Upper lobe of left lung (tissue), 6 donors: ENCODE measurements around the gene PRR5L. TPM values are rescaled to one million over a fixed set of nuclear protein-coding genes. Genes with fewer than 3 reads are reported as not detected.

ENCODE experiments used
- ATAC-seq, 2 donors: fragments of 200-7000 bp; cut with Tn5 transposase; one replicate each; pipeline ENCODE4 v1.9.1; 2022; ENCODE audit warnings: mild to moderate bottlenecking in 2 of 2, moderate library complexity in 2 of 2; ENCODE audit not compliant: low FRiP score in 2 of 2
- DNase-seq, 2 donors: peaks; one replicate each; pipeline ENCODE4 v3.0.0-alpha.2; 2019 to 2020
- H3K27ac ChIP-seq, 4 donors: fragments of 200-600 bp; sonication (generic); one replicate each; pipeline ENCODE4 v1.5.1; 2016 to 2019
- H3K27me3 ChIP-seq, 4 donors: fragments of 200-600 bp; sonication (generic); one replicate each; pipeline ENCODE4 v1.5.1; 2017 to 2019
- H3K36me3 ChIP-seq, 4 donors: fragments of 200-600 bp; sonication (generic); one replicate each; pipeline ENCODE4 v1.5.1; 2016 to 2019
- H3K4me1 ChIP-seq, 4 donors: fragments of 200-600 bp; sonication (generic); one replicate each; pipeline ENCODE4 v1.5.1; 2018 to 2019
- H3K4me3 ChIP-seq, 4 donors: fragments of 200-600 bp; sonication (generic); one replicate each; pipeline ENCODE4 v1.5.1; 2017 to 2019; ENCODE audit warnings: mild to moderate bottlenecking in 2 of 4, moderate library complexity in 1 of 4
- H3K9me3 ChIP-seq, 4 donors: fragments of 200-600 bp; sonication (generic); one replicate each; pipeline ENCODE4 v1.5.1; 2018 to 2019
- CTCF ChIP-seq, 6 experiments: fragments of 450-650 bp in 4 of 6; fragments of 200-600 bp in 2 of 6; sonication (generic) in 2 of 6; IDR thresholded peaks; one replicate each; pipeline ENCODE4 v1.5.1; 2016 to 2019; ENCODE audit warnings: antibody characterized with exemption in 6 of 6
- EP300 ChIP-seq, 4 donors: sonication (generic); formaldehyde crosslinking; IDR thresholded peaks; one replicate each; pipeline ENCODE4 v1.5.1; 2017; ENCODE audit warnings: antibody characterized with exemption in 4 of 4, control low read depth in 2 of 4
- POLR2A ChIP-seq, 4 donors: fragments of 450-650 bp; IDR thresholded peaks; one replicate each; pipeline ENCODE4 v1.5.1; 2016 to 2017; ENCODE audit warnings: antibody characterized with exemption in 4 of 4, mild to moderate bottlenecking in 2 of 4
- POLR2AphosphoS5 ChIP-seq, 2 donors: sonication (generic); formaldehyde crosslinking; IDR thresholded peaks; one replicate each; pipeline ENCODE4 v1.5.1; 2017; ENCODE audit warnings: antibody characterized with exemption in 2 of 2
- WGBS, 2 donors: methylation state at CpG; one replicate each; pipeline ENCODE4 v1.1.5; 2017 to 2018; 5-methylcytosine and 5-hydroxymethylcytosine counted together
- total RNA-seq, 6 donors: library from RNA; depleted of rRNA in 4 of 6; stranded (reverse); fragments of >200 nt in 4 of 6; gene quantifications; one replicate each; pipeline versions ENCODE4 v1.1.0 to v1.2.1, GENCODE V29; 2016 to 2021
- donor health status: DM: no; HTN: no; CAD: no; lungs with moderate emphysema.
- donor health status: DM: no; HTN: yes; CAD: no; lungs with severe emphysema.

PRR5L gene
- total RNA-seq, 6 donors from 2014 or later, result 18.9 to 40.5 (median 27.6) TPM

- no peaks in the 10 kb centered on the region for H3K27me3 ChIP-seq
- no peak overlapping the region for H3K27ac ChIP-seq
- peaks cover 3 to 28% (median 7%) of the 10 kb centered on the region in 4 donors for H3K4me1 ChIP-seq
- 82% methylated on average over 5 of the region's 5 CpGs for WGBS, 2 donors
- H3K9me3 ChIP-seq, result no peaks in the 10 kb centered on the region
- DNase-seq (no peak), ATAC-seq (no peak)
- H3K4me3 ChIP-seq, result no peak overlapping the region
- no peaks in the 10 kb centered on the region for H3K36me3 ChIP-seq
- TF ChIP-seq POLR2AphosphoS5 (IDR thresholded peaks at IDR 0.05), result no peak
- TF ChIP-seq EP300 (IDR thresholded peaks at IDR 0.05), result no peak
- no peak for TF ChIP-seq CTCF (IDR thresholded peaks at IDR 0.05)
- TF ChIP-seq POLR2A (IDR thresholded peaks at IDR 0.05), result no peak
Observed at GRCh38 chr11:36436064-36436463, 140.0 kb downstream of the PRR5L start.

GRCh38 chr11:36436589-36436988 lies 140.5 kb downstream of the PRR5L start:
- Histone ChIP-seq H3K4me3 (no peak overlapping the region), H3K4me1 (peaks cover 3 to 28% (median 7%) of the 10 kb centered on the region in 4 donors), H3K27ac (no peak overlapping the region), H3K9me3 (no peaks in the 10 kb centered on the region), H3K36me3 (no peaks in the 10 kb centered on the region), H3K27me3 (no peaks in the 10 kb centered on the region)
- DNase-seq (no peak), ATAC-seq (no peak)
- 90 to 96% methylated on average over 2 of the region's 2 CpGs for WGBS, 2 donors
- no peak for TF ChIP-seq POLR2A (IDR thresholded peaks at IDR 0.05)
- no peak for TF ChIP-seq EP300 (IDR thresholded peaks at IDR 0.05)
- TF ChIP-seq CTCF (IDR thresholded peaks at IDR 0.05), result no peak
- no peak for TF ChIP-seq POLR2AphosphoS5 (IDR thresholded peaks at IDR 0.05)

- Histone ChIP-seq H3K4me3 (no peak overlapping the region), H3K27ac (no peak overlapping the region), H3K27me3 (no peaks in the 10 kb centered on the region), H3K36me3 (no peaks in the 10 kb centered on the region), H3K9me3 (no peaks in the 10 kb centered on the region), H3K4me1 (peaks cover 3 to 28% (median 7%) of the 10 kb centered on the region in 4 donors)
- peak; percentile 17 to 27 for ATAC-seq
- WGBS, 2 donors, result 74 to 80% methylated on average over 3 of the region's 3 CpGs
- DNase-seq, result no peak
- no peak for TF ChIP-seq CTCF (IDR thresholded peaks at IDR 0.05)
- peak in 2 of 4 donors; percentile 24 to 26 for TF ChIP-seq EP300 (IDR thresholded peaks at IDR 0.05)
Observed at GRCh38 chr11:36437413-36437812, 141.3 kb downstream of the PRR5L start.

GRCh38 chr11:36438126-36438525 lies 142.0 kb downstream of the PRR5L start:
- ATAC-seq, result no peak
- Histone ChIP-seq H3K36me3 (no peaks in the 10 kb centered on the region), H3K27ac (no peak overlapping the region), H3K4me3 (no peak overlapping the region), H3K4me1 (peaks cover 3 to 28% (median 7%) of the 10 kb centered on the region in 4 donors), H3K27me3 (no peaks in the 10 kb centered on the region), H3K9me3 (no peaks in the 10 kb centered on the region)
- no peak for TF ChIP-seq POLR2AphosphoS5 (IDR thresholded peaks at IDR 0.05)
- TF ChIP-seq CTCF (IDR thresholded peaks at IDR 0.05), result no peak
- no peak for TF ChIP-seq POLR2A (IDR thresholded peaks at IDR 0.05)
- no peak for TF ChIP-seq EP300 (IDR thresholded peaks at IDR 0.05)
- no peak for DNase-seq
- 86 to 93% methylated on average over 5 of the region's 5 CpGs for WGBS, 2 donors

- ATAC-seq (no peak), DNase-seq (no peak)
- H3K36me3 ChIP-seq, result no peaks in the 10 kb centered on the region
- H3K27me3 ChIP-seq, result no peaks in the 10 kb centered on the region
- no peak overlapping the region for H3K4me3 ChIP-seq
- WGBS, 2 donors, result 88 to 100% methylated on average over 2 of the region's 2 CpGs
- TF ChIP-seq CTCF (IDR thresholded peaks at IDR 0.05) (no peak), EP300 (IDR thresholded peaks at IDR 0.05) (no peak)
- peaks cover 0 to 20% (median 1%) of the 10 kb centered on the region in 4 donors for H3K4me1 ChIP-seq
- no peaks in the 10 kb centered on the region for H3K9me3 ChIP-seq
- no peak overlapping the region for H3K27ac ChIP-seq
Observed at GRCh38 chr11:36441610-36442208, 145.6 kb downstream of the PRR5L start.
